HepG2 (cell line): Measurements from ENCODE around the gene EIF4G3. TPM values are rescaled to one million over a fixed set of nuclear protein-coding genes. Genes with fewer than 3 reads are reported as not detected.

Source experiments
- ATAC-seq: fragments of 200-7000 bp; cut with Tn5 transposase; 3 replicates; pipeline ENCODE4 v1.9.1; 2020; ENCODE audit warnings: mild to moderate bottlenecking, moderate library complexity
- BruUV-seq: library from RNA; stranded (reverse); fragments of 400-500 nt; replicated peaks from 2 replicates; lab custom pipeline; 2021; lab: Mats Ljungman, UMichigan
- CTCF ChIA-PET: fragments of 300-600 bp; formaldehyde crosslinking; extraction: SDS; loops from one replicate; lab custom pipeline; 2021; ENCODE audit warnings: low total read pairs, inconsistent platforms, low intra/inter-chr PET ratio; lab: Yijun Ruan, JAX
- POLR2A ChIA-PET: fragments of 350-600 bp; sonication (Branson Sonifier 250); formaldehyde crosslinking; loops from one replicate; lab custom pipeline; 2020; ENCODE audit warnings: antibody characterized with exemption, inconsistent platforms; lab: Yijun Ruan, JAX
- DNase-seq: peaks from one replicate; pipeline ENCODE4 v3.0.0-alpha.2; 2015; ENCODE audit warnings: low spot score
- FAIRE-seq: peaks from 3 replicates; lab custom pipeline; 2011; peaks lifted over from hg19 to GRCh38; lab: Jason Lieb, UNC
- H2AFZ ChIP-seq: one replicate; pipeline ENCODE4 v1.6.1; 2011; ENCODE audit warnings: low read length, inconsistent platforms
- H3K27ac ChIP-seq: fragments of 300-600 bp; 3 replicates; pipeline ENCODE4 v1.8.0; 2011; ENCODE audit warnings: mixed run types, mild to moderate bottlenecking, mixed read lengths, low read length, inconsistent platforms; ENCODE audit not compliant: insufficient read depth; ENCODE audit errors: extremely low read length
- H3K27me3 ChIP-seq, 2 experiments: fragments of 200-600 bp in 1 of 2; 2 replicates in 1 of 2; 3 replicates in 1 of 2; pipeline versions ENCODE4 v1.6.0 to v1.8.0; 2011; ENCODE audit warnings: low read length in 2 of 2, mild to moderate bottlenecking in 2 of 2, moderate library complexity in 2 of 2, inconsistent platforms in 1 of 2; ENCODE audit not compliant: insufficient read depth in 2 of 2, control insufficient read depth in 1 of 2
- H3K36me3 ChIP-seq, 2 experiments: fragments of 200-600 bp in 1 of 2; replicated peaks in 1 of 2; 2 replicates in 1 of 2; 3 replicates in 1 of 2; pipeline versions ENCODE4 v1.5.1 to v1.8.0; 2011; ENCODE audit warnings: low read length in 2 of 2, inconsistent platforms in 1 of 2; ENCODE audit not compliant: insufficient read depth in 2 of 2, control insufficient read depth in 1 of 2
- H3K4me1 ChIP-seq: 2 replicates; pipeline ENCODE4 v1.5.1; 2012; ENCODE audit warnings: low read length, inconsistent platforms; ENCODE audit not compliant: insufficient read depth
- H3K4me2 ChIP-seq: 2 replicates; pipeline ENCODE4 v1.6.0; 2011; ENCODE audit warnings: low read depth, low read length, inconsistent platforms
- H3K4me3 ChIP-seq, 3 experiments: fragments of 200-600 bp in 1 of 3; sonication (generic), shearing (Covaris generic) in 1 of 3; replicated peaks in 1 of 3; 2 replicates each; pipeline ENCODE4 v1.5.1; 2011 to 2016; ENCODE audit warnings: low read length in 3 of 3, inconsistent platforms in 2 of 3, low read depth in 2 of 3, mild to moderate bottlenecking in 2 of 3, control low read depth in 1 of 3, mixed read lengths in 1 of 3; ENCODE audit not compliant: insufficient read depth in 1 of 3
- H3K79me2 ChIP-seq: one replicate; pipeline ENCODE4 v1.6.1; 2011; ENCODE audit warnings: low read length, inconsistent platforms; ENCODE audit not compliant: insufficient read depth
- H3K9ac ChIP-seq: 2 replicates; pipeline ENCODE4 v1.6.0; 2011; ENCODE audit warnings: mild to moderate bottlenecking, low read depth, low read length, inconsistent platforms; ENCODE audit not compliant: insufficient read depth
- H3K9me3 ChIP-seq: 2 replicates; pipeline ENCODE4 v1.5.1; 2012; ENCODE audit warnings: mild to moderate bottlenecking, low read length
- H4K20me1 ChIP-seq: 2 replicates; pipeline ENCODE4 v1.6.0; 2011; ENCODE audit warnings: inconsistent platforms, mild to moderate bottlenecking, low read length, moderate library complexity; ENCODE audit not compliant: insufficient read depth
- ARHGAP35 ChIP-seq: sonication (generic); formaldehyde crosslinking; IDR thresholded peaks from 2 replicates; pipeline ENCODE4 v1.9.0; 2022; ENCODE audit warnings: mild to moderate bottlenecking, inconsistent platforms, moderate library complexity, missing genetic modification reagents, borderline replicate concordance
- SIX1 ChIP-seq: sonication (generic); formaldehyde crosslinking; IDR thresholded peaks from 2 replicates; pipeline ENCODE4 v1.4.0; 2020; ENCODE audit warnings: missing genetic modification reagents, borderline replicate concordance
- ZNF317 ChIP-seq: sonication (generic); formaldehyde crosslinking; IDR thresholded peaks from 2 replicates; pipeline ENCODE4 v1.5.0; 2020; ENCODE audit warnings: mild to moderate bottlenecking, missing genetic modification reagents
- WGBS: methylation state at CpG from one replicate; pipeline ENCODE4 v1.1.6; 2017; ENCODE audit warnings: low lambda C conversion rate; 5-methylcytosine and 5-hydroxymethylcytosine counted together
- in situ Hi-C: cut with HindIII; loops from 2 replicates; pipeline ENCODE4 v1.10.0; 2017; ENCODE audit warnings: low pct_unique_long_range_greater_than_20kb; ENCODE audit not compliant: extremely low pct_ligation_motif_present
- intact Hi-C: fragments of 100-400 bp; cut with micrococcal nuclease; formaldehyde crosslinking; loops from one replicate; pipeline ENCODE4 v1.10.0; 2022; ENCODE audit not compliant: unreplicated experiment
- polyA plus RNA-seq, 8 experiments: library from polyadenylated mRNA; depleted of rRNA in 3 of 8; stranded (reverse) in 7 of 8; unstranded in 1 of 8; fragments of >200 nt; fragmentation: Illumina TruSeq in 4 of 8; extraction: Trizol in 4 of 8; gene quantifications; 2 replicates each; pipeline versions ENCODE4 v1.2.1 to v1.2.3, GENCODE V29; 2011 to 2016; ENCODE audit warnings: low read depth in 4 of 8, missing spikeins in 1 of 8, mixed read lengths in 1 of 8; ENCODE audit not compliant: insufficient read depth in 1 of 8
- total RNA-seq, 5 experiments: library from RNA; depleted of rRNA; stranded (reverse); fragments of >200 nt; fragmentation: Illumina TruSeq; extraction: Trizol; gene quantifications; 2 replicates each; pipeline ENCODE4 v1.2.3, GENCODE V29; 2016; ENCODE audit warnings: low read depth in 1 of 5
- TF ChIP-seq, protein P1 (sequence below): IDR thresholded peaks from 2 replicates; pipeline ENCODE4 v1.6.1; 2016; ENCODE audit warnings: missing biosample characterization, missing genetic modification reagents, low read depth
- TF ChIP-seq, protein P2 (sequence below): sonication (generic); formaldehyde crosslinking; IDR thresholded peaks from 2 replicates; pipeline ENCODE4 v1.4.0; 2020; ENCODE audit warnings: mild to moderate bottlenecking, missing genetic modification reagents

EIF4G3 gene
- total and polyA plus RNA-seq, 2 of the 13 experiments (the other 11 are each of a cell fraction or from before 2014, with no cell fraction given) = 22.2 to 27.6 TPM

DNA sequence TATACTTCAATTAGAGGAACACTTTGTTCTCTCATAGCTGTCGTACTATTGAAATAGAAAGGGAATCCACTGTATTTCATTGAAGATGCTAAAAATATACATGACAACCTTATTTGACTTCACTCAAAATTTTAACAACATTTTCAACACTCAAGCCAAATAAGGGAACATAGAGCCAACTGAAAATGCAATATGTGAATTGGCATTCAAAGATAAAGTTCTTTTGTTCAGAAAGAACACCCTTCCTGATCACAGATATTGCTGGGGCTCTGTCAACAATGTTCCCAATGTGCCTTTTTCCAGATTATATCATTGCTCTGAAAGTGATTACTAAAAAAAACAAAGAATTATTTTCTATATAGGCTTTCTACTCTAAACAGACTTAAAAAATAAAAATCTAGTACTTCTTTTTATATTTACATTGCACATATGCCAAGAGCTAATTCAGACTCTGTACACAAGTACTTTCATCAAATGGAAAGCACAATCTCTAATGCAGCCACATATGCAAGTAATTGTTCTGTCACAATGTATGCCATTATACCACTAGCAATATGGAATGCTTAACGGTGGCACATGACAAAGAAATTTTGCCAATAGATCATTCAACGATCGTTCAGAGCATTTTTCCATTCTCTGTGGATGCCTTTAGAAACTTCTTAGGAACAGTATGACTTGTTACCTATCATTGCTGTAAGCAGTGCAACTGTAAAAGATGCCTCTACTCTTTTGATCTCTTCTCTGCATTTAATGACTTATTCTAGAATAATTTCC lies 171.0 kb downstream of the EIF4G3 start:
- TF ChIP-seq SIX1 = no peak
- no peak for TF ChIP-seq ZNF317 (CRISPR knock-in tag)
- TF ChIP-seq, protein P1, sequence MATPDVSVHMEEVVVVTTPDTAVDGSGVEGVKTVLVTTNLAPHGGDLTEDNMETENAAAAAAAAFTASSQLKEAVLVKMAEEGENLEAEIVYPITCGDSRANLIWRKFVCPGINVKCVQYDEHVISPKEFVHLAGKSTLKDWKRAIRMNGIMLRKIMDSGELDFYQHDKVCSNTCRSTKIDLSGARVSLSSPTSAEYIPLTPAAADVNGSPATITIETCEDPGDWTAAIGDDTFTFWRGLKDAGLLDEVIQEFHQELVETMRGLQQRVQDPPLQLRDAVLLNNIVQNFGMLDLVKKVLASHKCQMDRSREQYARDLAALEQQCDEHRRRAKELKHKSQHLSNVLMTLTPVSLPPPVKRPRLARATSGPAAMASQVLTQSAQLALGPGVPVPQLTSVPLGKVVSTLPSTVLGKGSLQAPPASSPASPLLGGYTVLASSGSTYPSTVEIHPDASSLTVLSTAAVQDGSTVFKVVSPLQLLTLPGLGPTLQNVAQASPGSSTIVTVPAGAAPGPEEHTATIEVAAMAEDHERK (CRISPR knock-in tag) = no peak
- no peak for TF ChIP-seq ARHGAP35
- TF ChIP-seq, protein P2, sequence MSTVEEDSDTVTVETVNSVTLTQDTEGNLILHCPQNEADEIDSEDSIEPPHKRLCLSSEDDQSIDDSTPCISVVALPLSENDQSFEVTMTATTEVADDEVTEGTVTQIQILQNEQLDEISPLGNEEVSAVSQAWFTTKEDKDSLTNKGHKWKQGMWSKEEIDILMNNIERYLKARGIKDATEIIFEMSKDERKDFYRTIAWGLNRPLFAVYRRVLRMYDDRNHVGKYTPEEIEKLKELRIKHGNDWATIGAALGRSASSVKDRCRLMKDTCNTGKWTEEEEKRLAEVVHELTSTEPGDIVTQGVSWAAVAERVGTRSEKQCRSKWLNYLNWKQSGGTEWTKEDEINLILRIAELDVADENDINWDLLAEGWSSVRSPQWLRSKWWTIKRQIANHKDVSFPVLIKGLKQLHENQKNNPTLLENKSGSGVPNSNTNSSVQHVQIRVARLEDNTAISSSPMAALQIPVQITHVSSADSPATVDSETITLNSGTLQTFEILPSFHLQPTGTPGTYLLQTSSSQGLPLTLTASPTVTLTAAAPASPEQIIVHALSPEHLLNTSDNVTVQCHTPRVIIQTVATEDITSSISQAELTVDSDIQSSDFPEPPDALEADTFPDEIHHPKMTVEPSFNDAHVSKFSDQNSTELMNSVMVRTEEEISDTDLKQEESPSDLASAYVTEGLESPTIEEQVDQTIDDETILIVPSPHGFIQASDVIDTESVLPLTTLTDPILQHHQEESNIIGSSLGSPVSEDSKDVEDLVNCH (CRISPR knock-in tag) = no peak
- ATAC-seq = no peak
- POLR2A ChIA-PET = no interaction called here

More for the DNA sequence above, 171.0 kb downstream of the EIF4G3 start:
- no peaks in the 10 kb centered on the region for H3K36me3 ChIP-seq
- H3K4me3 ChIP-seq = no peak overlapping the region
- no peak overlapping the region for H2AFZ ChIP-seq
- DNase-seq (no peak), FAIRE-seq (no peak)
- in situ Hi-C loops (no loop called here), intact Hi-C loops (no loop called here)
- 95% methylated on average over 4 of the region's 4 CpGs for WGBS
- H3K9me3 ChIP-seq = no peaks in the 10 kb centered on the region
- H3K79me2 ChIP-seq = no peaks in the 10 kb centered on the region
- peaks cover 12% of the 10 kb centered on the region for H3K4me1 ChIP-seq
- no peak overlapping the region for H3K4me2 ChIP-seq
- CTCF ChIA-PET = no interaction called here
- no peaks in the 10 kb centered on the region for H3K27me3 ChIP-seq
- no peaks in the 10 kb centered on the region for H4K20me1 ChIP-seq
- H3K27ac ChIP-seq = no peak overlapping the region
- no peak overlapping the region for H3K9ac ChIP-seq
- BruUV-seq = no TSS peak
